Endothelial cell of umbilical vein (primary cell): Measurements from ENCODE around the gene LHFPL5. TPM values are rescaled to one million over a fixed set of nuclear protein-coding genes. Genes with fewer than 3 reads are reported as not detected.

Experiments used
- BruUV-seq: library from RNA; stranded (reverse); fragments of 400-500 nt; replicated peaks from 2 replicates; lab custom pipeline; 2021; lab: Mats Ljungman, UMichigan
- CTCF ChIA-PET: fragments of 300-600, 350-600 bp; sonication (Branson Sonifier 250); formaldehyde crosslinking; loops from one replicate; lab custom pipeline; 2021; ENCODE audit warnings: antibody characterized with exemption, inconsistent platforms; lab: Charles Lee
- POLR2A ChIA-PET: fragments of 300-600, 350-600 bp; sonication (Branson Sonifier 250); formaldehyde crosslinking; loops from one replicate; lab custom pipeline; 2021; ENCODE audit warnings: antibody characterized with exemption, inconsistent platforms; lab: Charles Lee
- DNase-seq: peaks from one replicate; pipeline ENCODE4 v3.0.0-alpha.2; 2011; ENCODE audit warnings: low read depth, low spot score
- FAIRE-seq: peaks from 2 replicates; lab custom pipeline; 2011; peaks lifted over from hg19 to GRCh38; lab: Jason Lieb, UNC
- H2AFZ ChIP-seq: 2 replicates; pipeline ENCODE4 v1.6.0; 2012; ENCODE audit warnings: low read depth, low read length, control low read depth, inconsistent platforms
- H3K27ac ChIP-seq: 2 replicates; pipeline ENCODE4 v1.5.1; 2011; ENCODE audit warnings: low read depth, mild to moderate bottlenecking, control low read depth, low read length, moderate library complexity; ENCODE audit not compliant: insufficient read depth
- H3K27me3 ChIP-seq, 2 experiments: 2 replicates each; pipeline versions ENCODE4 v1.6.0 to v1.6.1; 2011; ENCODE audit warnings: low read length in 2 of 2, mixed read lengths in 1 of 2; ENCODE audit not compliant: control insufficient read depth in 2 of 2, insufficient read depth in 2 of 2
- H3K36me3 ChIP-seq, 2 experiments: 2 replicates in 1 of 2; 3 replicates in 1 of 2; pipeline ENCODE4 v1.5.1; 2011; ENCODE audit warnings: low read length in 2 of 2, mild to moderate bottlenecking in 1 of 2, moderate library complexity in 1 of 2; ENCODE audit not compliant: control insufficient read depth in 2 of 2, insufficient read depth in 2 of 2; ENCODE audit errors: extremely low read depth in 1 of 2
- H3K4me1 ChIP-seq: 3 replicates; pipeline ENCODE4 v1.5.1; 2011; ENCODE audit warnings: mild to moderate bottlenecking, low read length; ENCODE audit not compliant: control insufficient read depth, insufficient read depth; ENCODE audit errors: extremely low read depth
- H3K4me2 ChIP-seq: 2 replicates; pipeline ENCODE4 v1.6.1; 2011; ENCODE audit warnings: low read length, control low read depth, mixed read lengths; ENCODE audit not compliant: insufficient read depth
- H3K4me3 ChIP-seq, 3 experiments: fragments of 200-600 bp in 1 of 3; sonication (generic), shearing (Covaris generic) in 1 of 3; replicated peaks in 1 of 3; 2 replicates each; pipeline ENCODE4 v1.5.1; 2011 to 2016; ENCODE audit warnings: control low read depth in 3 of 3, low read length in 3 of 3, mild to moderate bottlenecking in 2 of 3, inconsistent platforms in 1 of 3, low read depth in 1 of 3, moderate library complexity in 1 of 3; ENCODE audit not compliant: insufficient read depth in 1 of 3
- H3K79me2 ChIP-seq: 2 replicates; pipeline ENCODE4 v1.6.0; 2012; ENCODE audit warnings: low read length, inconsistent platforms; ENCODE audit not compliant: control insufficient read depth, insufficient read depth
- H3K9ac ChIP-seq: replicated peaks from 2 replicates; pipeline ENCODE3; 2011; ENCODE audit warnings: low read length, control low read depth; ENCODE audit not compliant: insufficient read depth; ENCODE audit errors: extremely low read depth
- H3K9me1 ChIP-seq: replicated peaks from 3 replicates; pipeline ENCODE4 v1.6.0; 2011; ENCODE audit warnings: mild to moderate bottlenecking, low read length; ENCODE audit not compliant: control insufficient read depth, insufficient read depth; ENCODE audit errors: extremely low read depth
- H3K9me3 ChIP-seq: replicated peaks from 2 replicates; pipeline ENCODE4 v1.5.1; 2012; ENCODE audit warnings: low read length, inconsistent platforms; ENCODE audit not compliant: control insufficient read depth, insufficient read depth
- H4K20me1 ChIP-seq: replicated peaks from 2 replicates; pipeline ENCODE3; 2011; ENCODE audit warnings: mild to moderate bottlenecking, low read length; ENCODE audit not compliant: control insufficient read depth, insufficient read depth; ENCODE audit errors: extremely low read depth
- CTCF ChIP-seq, 2 donors: IDR thresholded peaks; 1 replicate in 1 of 2; 2 replicates in 1 of 2; pipeline ENCODE4 v1.5.1; 2011; ENCODE audit warnings: low read length in 2 of 2, mild to moderate bottlenecking in 2 of 2, moderate library complexity in 2 of 2, control low read depth in 1 of 2, inconsistent platforms in 1 of 2, low read depth in 1 of 2; ENCODE audit not compliant: insufficient read depth in 1 of 2; ENCODE audit errors: extremely low read depth in 1 of 2
- EZH2 ChIP-seq: IDR thresholded peaks from 2 replicates; pipeline ENCODE4 v1.6.1; 2012; ENCODE audit warnings: borderline replicate concordance, low read depth, mild to moderate bottlenecking, moderate library complexity, low read length, inconsistent platforms; ENCODE audit not compliant: severe bottlenecking
- FOS ChIP-seq: IDR thresholded peaks from 2 replicates; pipeline ENCODE4 v1.6.1; 2011; ENCODE audit warnings: mild to moderate bottlenecking, low read length, moderate library complexity, borderline replicate concordance; ENCODE audit not compliant: insufficient read depth
- JUN ChIP-seq: IDR thresholded peaks from 2 replicates; pipeline ENCODE4 v1.6.1; 2011; ENCODE audit warnings: borderline replicate concordance, low read depth; ENCODE audit not compliant: insufficient read length, insufficient read depth
- MAX ChIP-seq: IDR thresholded peaks from 2 replicates; pipeline ENCODE4 v1.6.1; 2011; ENCODE audit not compliant: insufficient read depth, insufficient read length
- MYC ChIP-seq: IDR thresholded peaks from one replicate; pipeline ENCODE4 v1.6.1; 2011; ENCODE audit warnings: mild to moderate bottlenecking, low read depth, low read length
- POLR2A ChIP-seq: IDR thresholded peaks from 2 replicates; pipeline ENCODE4 v1.6.1; 2012; ENCODE audit warnings: low read depth, mild to moderate bottlenecking, control low read depth, low read length
- POLR2AphosphoS5 ChIP-seq: IDR thresholded peaks from 2 replicates; pipeline ENCODE4 v1.6.1; 2012; ENCODE audit warnings: low read depth, mild to moderate bottlenecking, control low read depth, low read length, moderate library complexity; ENCODE audit not compliant: insufficient read depth
- dilution Hi-C: fragments of 300-500 bp; cut with MboI; formaldehyde crosslinking; loops from one replicate; pipeline ENCODE4 v1.15.0; 2019; ENCODE audit warnings: low sequenced_read_pairs; ENCODE audit not compliant: extremely low pct_ligation_motif_present
- intact Hi-C: fragments of 100-400 bp; cut with micrococcal nuclease; formaldehyde crosslinking; loops from one replicate; pipeline ENCODE4 v1.10.0; 2022
- polyA plus RNA-seq, 4 experiments: library from polyadenylated mRNA; depleted of rRNA in 3 of 4; stranded (reverse) in 3 of 4; unstranded in 1 of 4; fragments of >200 nt; gene quantifications; 2 replicates each; pipeline versions ENCODE4 v1.2.1 to v1.2.3, GENCODE V29; 2011 to 2012; ENCODE audit warnings: missing spikeins in 1 of 4
- total RNA-seq: library from RNA; stranded (reverse); gene quantifications from 2 replicates; pipeline ENCODE4 v1.2.3, GENCODE V29; 2021

The LHFPL5 gene
- total and polyA plus RNA-seq, 2 donors (not counting 3 experiments of a cell fraction or from before 2014, with no cell fraction given) = not detected

- ChIA-PET CTCF (no interaction called here), POLR2A (no interaction called here)
- Histone ChIP-seq H3K9me1 (no peaks in the 10 kb centered on the region), H3K4me1 (peaks cover 11% of the 10 kb centered on the region), H4K20me1 (no peaks in the 10 kb centered on the region), H3K4me2 (no peak overlapping the region), H3K27ac (no peak overlapping the region), H3K4me3 (no peak overlapping the region), H3K36me3 (no peaks in the 10 kb centered on the region), H3K9me3 (no peaks in the 10 kb centered on the region), H3K9ac (no peak overlapping the region), H2AFZ (no peak overlapping the region), H3K27me3 (peaks cover 0 to 1% of the 10 kb centered on the region in 2 experiments), H3K79me2 (no peaks in the 10 kb centered on the region)
- BruUV-seq = no TSS peak
- no peak for TF ChIP-seq EZH2
- TF ChIP-seq JUN = no peak
- TF ChIP-seq CTCF (IDR thresholded peaks at IDR 0.05; ENCODE audit: extremely low read depth in 1 of 2, insufficient read depth in 1 of 2, low read depth in 1 of 2, low read length in 2 of 2) = no peak
- TF ChIP-seq POLR2A = no peak
- no peak for TF ChIP-seq MYC
- no peak for TF ChIP-seq POLR2AphosphoS5
- TF ChIP-seq FOS = no peak
- no peak for TF ChIP-seq MAX
- FAIRE-seq (no peak), DNase-seq (no peak)
- intact Hi-C loops (no loop called here), dilution Hi-C loops (no loop called here)
Observed at GRCh38 chr6:35809809-35810208, 4.7 kb downstream of the LHFPL5 start.
